ENCODE measurements around the gene SEMA3F.

SEMA3F gene

DNA sequence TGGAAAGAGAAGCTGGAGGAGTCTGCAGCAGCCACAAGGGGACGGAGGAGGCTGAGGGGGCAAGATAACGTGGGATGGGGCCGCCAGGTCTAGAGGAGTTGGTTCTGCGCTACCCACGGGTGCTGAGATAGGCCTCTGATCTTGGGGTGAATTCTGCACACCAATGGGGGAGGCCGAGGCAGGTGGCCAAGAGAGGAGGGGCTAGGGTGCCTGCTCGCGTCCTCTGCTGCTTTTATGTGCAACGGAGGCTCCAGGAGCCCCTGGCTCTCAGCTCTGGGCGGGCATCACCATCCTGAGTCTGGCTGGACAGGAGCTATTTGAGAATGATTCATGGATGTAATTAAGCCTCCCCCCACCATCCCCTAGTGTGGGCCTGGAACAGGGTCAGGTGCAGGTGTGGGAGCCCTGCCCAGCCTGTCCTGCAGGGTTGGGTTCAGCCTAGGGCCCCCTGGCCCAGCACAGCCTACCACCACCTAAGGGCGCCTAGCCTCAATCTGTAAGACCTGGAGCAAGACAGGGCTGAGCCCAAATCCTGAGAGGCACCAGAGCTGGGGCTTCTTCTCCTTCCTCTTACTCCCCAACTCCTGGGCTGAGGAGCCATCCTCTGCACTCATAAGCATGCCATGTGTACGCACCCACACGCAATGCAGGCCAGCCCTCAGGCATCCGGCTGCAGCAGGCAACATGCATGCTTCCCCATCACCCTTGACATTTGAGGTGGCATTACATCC lies 32.3 kb upstream of the SEMA3F start:
- no peak overlapping the region for H3K4me2 ChIP-seq (ENCODE audit: low read depth, low read length, poor library complexity, severe bottlenecking)
- H3K36me3 ChIP-seq (ENCODE audit: low read length), result peaks cover 6% of the 10 kb centered on the region; the same call in 1 of the 2 replicates
- H3K27ac ChIP-seq (ENCODE audit: low read depth, low read length), result no peak overlapping the region
- no peak overlapping the region for H2AFZ ChIP-seq (ENCODE audit: low read depth, low read length, severe bottlenecking)
- no peaks in the 10 kb centered on the region for H3K9me3 ChIP-seq (ENCODE audit: insufficient read depth, low read length)
- no peaks in the 10 kb centered on the region for H3K9me2 ChIP-seq (replicated peaks; ENCODE audit: insufficient read depth, low read length)
- TF ChIP-seq CTCF (IDR thresholded peaks at IDR 0.05; ENCODE audit: insufficient read depth, low read length, poor library complexity, severe bottlenecking), result no peak
- no peak for TF ChIP-seq EZH2phosphoT487 (conservative IDR thresholded peaks at IDR 0.05; ENCODE audit: low read length)
- no peak overlapping the region for H3K4me3 ChIP-seq (ENCODE audit: insufficient read depth, low read length, poor library complexity, severe bottlenecking)
- no peak overlapping the region for H3K9ac ChIP-seq (ENCODE audit: low read length)
- no peaks in the 10 kb centered on the region for H4K20me1 ChIP-seq (ENCODE audit: low read depth, low read length)
- H3K79me2 ChIP-seq (ENCODE audit: insufficient read depth, low read length), result no peaks in the 10 kb centered on the region
- H3F3A ChIP-seq (ENCODE audit: insufficient read depth), result peaks cover 7% of the 10 kb centered on the region; the same call in 1 of the 2 replicates
- no peaks in the 10 kb centered on the region for H3K27me3 ChIP-seq (ENCODE audit: low read length)

DNA sequence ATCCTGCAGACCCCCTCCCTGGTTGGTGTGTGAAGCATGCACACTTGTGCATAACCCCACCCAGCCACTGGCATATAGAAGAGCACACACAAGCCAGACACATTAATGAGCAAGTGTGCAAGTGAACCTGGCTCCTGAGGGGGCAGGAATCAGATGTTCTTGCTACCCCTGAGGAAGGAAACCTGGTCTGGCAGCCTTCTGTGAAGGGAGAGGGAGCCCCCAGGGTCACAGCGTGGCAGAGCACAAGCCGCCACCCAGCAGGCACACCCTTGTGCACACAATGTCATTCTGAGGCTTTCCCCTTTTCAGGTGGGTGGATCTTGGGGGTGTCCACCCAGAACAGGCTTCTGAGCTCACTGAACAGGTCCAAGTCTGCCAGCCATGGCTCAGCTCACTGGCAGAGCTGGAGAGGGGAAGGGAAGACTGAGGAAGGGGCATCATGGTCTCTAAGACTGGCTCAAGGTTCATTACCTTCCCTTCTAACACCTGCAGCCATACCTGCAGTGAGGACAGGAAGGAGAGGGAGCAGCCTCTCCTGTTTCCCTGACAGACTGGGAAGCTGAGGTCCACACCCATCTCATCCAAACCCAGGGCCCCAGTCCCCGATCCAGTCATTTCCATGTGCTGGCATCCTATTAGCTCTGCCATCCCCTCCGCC lies 31.6 kb upstream of the SEMA3F start:
- Histone ChIP-seq H3K79me2 (ENCODE audit: insufficient read depth, low read length) (no peaks in the 10 kb centered on the region), H2AFZ (ENCODE audit: low read depth, low read length, severe bottlenecking) (no peak overlapping the region), H3K27ac (ENCODE audit: low read depth, low read length) (no peak overlapping the region), H3F3A (ENCODE audit: insufficient read depth) (peaks cover 4% of the 10 kb centered on the region; the same call in 1 of the 2 replicates), H3K36me3 (ENCODE audit: low read length) (0 out of 2 replicates have a peak, but pooled peaks cover 3% of the 10 kb centered on the region), H4K20me1 (ENCODE audit: low read depth, low read length) (no peaks in the 10 kb centered on the region), H3K9me2 (replicated peaks; ENCODE audit: insufficient read depth, low read length) (no peaks in the 10 kb centered on the region), H3K4me2 (ENCODE audit: low read depth, low read length, poor library complexity, severe bottlenecking) (no peak overlapping the region), H3K4me3 (ENCODE audit: insufficient read depth, low read length, poor library complexity, severe bottlenecking) (no peak overlapping the region), H3K9ac (ENCODE audit: low read length) (no peak overlapping the region), H3K27me3 (ENCODE audit: low read length) (no peaks in the 10 kb centered on the region), H3K9me3 (ENCODE audit: insufficient read depth, low read length) (no peaks in the 10 kb centered on the region)
- TF ChIP-seq EZH2phosphoT487 (conservative IDR thresholded peaks at IDR 0.05; ENCODE audit: low read length) (no peak), CTCF (IDR thresholded peaks at IDR 0.05; ENCODE audit: insufficient read depth, low read length, poor library complexity, severe bottlenecking) (no peak)

GRCh38 chr3:50124052-50124799 lies 30.9 kb upstream of the SEMA3F start:
- no peak overlapping the region for H3K9ac ChIP-seq (ENCODE audit: low read length)
- no peak overlapping the region for H3K4me3 ChIP-seq (ENCODE audit: insufficient read depth, low read length, poor library complexity, severe bottlenecking)
- no peak overlapping the region for H3K27ac ChIP-seq (ENCODE audit: low read depth, low read length)
- no peaks in the 10 kb centered on the region for H4K20me1 ChIP-seq (ENCODE audit: low read depth, low read length)
- no peaks in the 10 kb centered on the region; the same call in 1 of the 2 replicates for H3F3A ChIP-seq (ENCODE audit: insufficient read depth)
- TF ChIP-seq EZH2phosphoT487 (conservative IDR thresholded peaks at IDR 0.05; ENCODE audit: low read length) (no peak), CTCF (IDR thresholded peaks at IDR 0.05; ENCODE audit: insufficient read depth, low read length, poor library complexity, severe bottlenecking) (no peak)
- H3K9me3 ChIP-seq (ENCODE audit: insufficient read depth, low read length), result no peaks in the 10 kb centered on the region
- no peaks in the 10 kb centered on the region for H3K36me3 ChIP-seq (ENCODE audit: low read length)
- H3K79me2 ChIP-seq (ENCODE audit: insufficient read depth, low read length), result no peaks in the 10 kb centered on the region
- no peak overlapping the region for H3K4me2 ChIP-seq (ENCODE audit: low read depth, low read length, poor library complexity, severe bottlenecking)
- H3K9me2 ChIP-seq (replicated peaks; ENCODE audit: insufficient read depth, low read length), result no peaks in the 10 kb centered on the region
- H3K27me3 ChIP-seq (ENCODE audit: low read length), result no peaks in the 10 kb centered on the region
- no peak overlapping the region for H2AFZ ChIP-seq (ENCODE audit: low read depth, low read length, severe bottlenecking)

Measured in SU-DHL-6 (cell line).